Panc1 (cell line): ENCODE results near the gene PLEKHO2. TPM values are rescaled to one million over a fixed set of nuclear protein-coding genes. Genes with fewer than 3 reads are reported as not detected.

Experiments
- ATAC-seq: fragments of 200-7000 bp; cut with Tn5 transposase; 2 replicates; pipeline ENCODE4 v1.9.1; 2020; ENCODE audit warnings: mild to moderate bottlenecking, moderate library complexity
- BruUV-seq: library from RNA; stranded (reverse); fragments of 400-500 nt; replicated peaks from 2 replicates; lab custom pipeline; 2021; lab: Mats Ljungman, UMichigan
- CTCF ChIA-PET: fragments of 300-600 bp; sonication (Branson Sonifier 250); formaldehyde crosslinking; loops from one replicate; lab custom pipeline; 2022; ENCODE audit warnings: antibody characterized with exemption; lab: Charles Lee
- POLR2A ChIA-PET: fragments of 300-600 bp; sonication (Branson Sonifier 250); formaldehyde crosslinking; loops from one replicate; lab custom pipeline; 2022; ENCODE audit warnings: antibody characterized with exemption; lab: Charles Lee
- DNase-seq: peaks from one replicate; pipeline ENCODE4 v3.0.0-alpha.2; 2010; ENCODE audit warnings: low read depth, low spot score
- H3K27ac ChIP-seq: 2 replicates; pipeline ENCODE4 v1.5.1; 2011; ENCODE audit warnings: mild to moderate bottlenecking, low read length, inconsistent platforms
- H3K27me3 ChIP-seq: fragments of 200-500 bp; sonication (Bioruptor generic); 2 replicates; pipeline ENCODE4 v1.6.0; 2014; ENCODE audit warnings: low read length, inconsistent platforms; ENCODE audit not compliant: control insufficient read depth, insufficient read depth
- H3K36me3 ChIP-seq: fragments of 200-500 bp; sonication (Bioruptor generic); 2 replicates; pipeline ENCODE4 v1.5.1; 2014; ENCODE audit warnings: inconsistent platforms, mild to moderate bottlenecking, low read length, moderate library complexity; ENCODE audit not compliant: control insufficient read depth, insufficient read depth
- H3K4me1 ChIP-seq: 2 replicates; pipeline ENCODE4 v1.5.1; 2011; ENCODE audit warnings: inconsistent platforms, mild to moderate bottlenecking, low read length, moderate library complexity; ENCODE audit not compliant: control insufficient read depth, insufficient read depth
- H3K4me3 ChIP-seq, 2 experiments: 2 replicates each; pipeline ENCODE4 v1.5.1; 2011 to 2012; ENCODE audit warnings: low read depth in 2 of 2, low read length in 2 of 2, mild to moderate bottlenecking in 2 of 2, inconsistent platforms in 1 of 2, moderate library complexity in 1 of 2
- H3K9me3 ChIP-seq: fragments of 200-500 bp; sonication (Bioruptor generic); 2 replicates; pipeline ENCODE4 v1.5.1; 2014; ENCODE audit warnings: low read depth, mild to moderate bottlenecking, inconsistent platforms, low read length, moderate library complexity; ENCODE audit not compliant: control insufficient read depth, insufficient read depth
- POLR2AphosphoS5 ChIP-seq: IDR thresholded peaks from 2 replicates; pipeline ENCODE4 v1.6.1; 2012; ENCODE audit warnings: mild to moderate bottlenecking, low read depth, low read length, moderate library complexity
- SIN3A ChIP-seq: IDR thresholded peaks from 2 replicates; pipeline ENCODE4 v1.6.1; 2012; ENCODE audit warnings: low read depth, mild to moderate bottlenecking, low read length, moderate library complexity, borderline replicate concordance; ENCODE audit not compliant: insufficient read depth
- TCF7L2 ChIP-seq: IDR thresholded peaks from 2 replicates; pipeline ENCODE4 v1.6.1; 2011; ENCODE audit warnings: mild to moderate bottlenecking, low read depth, low read length, inconsistent platforms
- in situ Hi-C: cut with HindIII; loops from 2 replicates; pipeline ENCODE4 v1.10.0; 2016; ENCODE audit warnings: low sequenced_read_pairs, low pct_unique_long_range_greater_than_20kb
- intact Hi-C: fragments of 100-400 bp; cut with micrococcal nuclease; formaldehyde crosslinking; loops from one replicate; pipeline ENCODE4 v1.10.0; 2022; ENCODE audit not compliant: unreplicated experiment
- total RNA-seq: library from RNA; stranded (reverse); gene quantifications from one replicate; pipeline ENCODE4 v1.2.1, GENCODE V29; 2021; ENCODE audit not compliant: unreplicated experiment
- TF ChIP-seq, protein P1 (sequence below): fragments of 450-650 bp; IDR thresholded peaks from 2 replicates; pipeline ENCODE4 v1.5.1; 2017; ENCODE audit warnings: mild to moderate bottlenecking
- TF ChIP-seq, protein P2 (sequence below), 2 experiments: IDR thresholded peaks; 2 replicates each; pipeline ENCODE4 v1.6.1; 2011 to 2012; ENCODE audit warnings: low read depth in 2 of 2, control low read depth in 1 of 2, low read length in 1 of 2, mild to moderate bottlenecking in 1 of 2, moderate library complexity in 1 of 2; ENCODE audit not compliant: insufficient read depth in 1 of 2

PLEKHO2 gene
- total RNA-seq, 1 experiment from 2014 or later = 11.1 TPM

GRCh38 chr15:64837502-64837901, 4.2 kb upstream of the PLEKHO2 start:
- Histone ChIP-seq H3K27me3 (no peaks in the 10 kb centered on the region), H3K27ac (no peak overlapping the region), H3K9me3 (no peaks in the 10 kb centered on the region), H3K36me3 (no peaks in the 10 kb centered on the region), H3K4me1 (peaks cover 12% of the 10 kb centered on the region), H3K4me3 (no peak overlapping the region)
- no peak for DNase-seq
- POLR2A ChIA-PET = interaction anchor here (0.6 to 0.7 kb wide), 2 partner anchors 26 to 69 kb away, joined by 3 to 9 read pairs; no protein-coding TSS in a partner anchor
- CTCF ChIA-PET = interaction anchor here (0.6 kb wide), 3 partner anchors 47 to 326 kb away, joined by 4 to 10 read pairs (median 5); no protein-coding TSS in a partner anchor
- BruUV-seq = no TSS peak
- ATAC-seq = no peak
- intact Hi-C loops (no loop called here), in situ Hi-C loops (no loop called here)
- TF ChIP-seq, protein P1, sequence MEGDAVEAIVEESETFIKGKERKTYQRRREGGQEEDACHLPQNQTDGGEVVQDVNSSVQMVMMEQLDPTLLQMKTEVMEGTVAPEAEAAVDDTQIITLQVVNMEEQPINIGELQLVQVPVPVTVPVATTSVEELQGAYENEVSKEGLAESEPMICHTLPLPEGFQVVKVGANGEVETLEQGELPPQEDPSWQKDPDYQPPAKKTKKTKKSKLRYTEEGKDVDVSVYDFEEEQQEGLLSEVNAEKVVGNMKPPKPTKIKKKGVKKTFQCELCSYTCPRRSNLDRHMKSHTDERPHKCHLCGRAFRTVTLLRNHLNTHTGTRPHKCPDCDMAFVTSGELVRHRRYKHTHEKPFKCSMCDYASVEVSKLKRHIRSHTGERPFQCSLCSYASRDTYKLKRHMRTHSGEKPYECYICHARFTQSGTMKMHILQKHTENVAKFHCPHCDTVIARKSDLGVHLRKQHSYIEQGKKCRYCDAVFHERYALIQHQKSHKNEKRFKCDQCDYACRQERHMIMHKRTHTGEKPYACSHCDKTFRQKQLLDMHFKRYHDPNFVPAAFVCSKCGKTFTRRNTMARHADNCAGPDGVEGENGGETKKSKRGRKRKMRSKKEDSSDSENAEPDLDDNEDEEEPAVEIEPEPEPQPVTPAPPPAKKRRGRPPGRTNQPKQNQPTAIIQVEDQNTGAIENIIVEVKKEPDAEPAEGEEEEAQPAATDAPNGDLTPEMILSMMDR = no peak
- no peak for TF ChIP-seq TCF7L2
- no peak for TF ChIP-seq POLR2AphosphoS5
- no peak for TF ChIP-seq SIN3A
- TF ChIP-seq, protein P2, sequence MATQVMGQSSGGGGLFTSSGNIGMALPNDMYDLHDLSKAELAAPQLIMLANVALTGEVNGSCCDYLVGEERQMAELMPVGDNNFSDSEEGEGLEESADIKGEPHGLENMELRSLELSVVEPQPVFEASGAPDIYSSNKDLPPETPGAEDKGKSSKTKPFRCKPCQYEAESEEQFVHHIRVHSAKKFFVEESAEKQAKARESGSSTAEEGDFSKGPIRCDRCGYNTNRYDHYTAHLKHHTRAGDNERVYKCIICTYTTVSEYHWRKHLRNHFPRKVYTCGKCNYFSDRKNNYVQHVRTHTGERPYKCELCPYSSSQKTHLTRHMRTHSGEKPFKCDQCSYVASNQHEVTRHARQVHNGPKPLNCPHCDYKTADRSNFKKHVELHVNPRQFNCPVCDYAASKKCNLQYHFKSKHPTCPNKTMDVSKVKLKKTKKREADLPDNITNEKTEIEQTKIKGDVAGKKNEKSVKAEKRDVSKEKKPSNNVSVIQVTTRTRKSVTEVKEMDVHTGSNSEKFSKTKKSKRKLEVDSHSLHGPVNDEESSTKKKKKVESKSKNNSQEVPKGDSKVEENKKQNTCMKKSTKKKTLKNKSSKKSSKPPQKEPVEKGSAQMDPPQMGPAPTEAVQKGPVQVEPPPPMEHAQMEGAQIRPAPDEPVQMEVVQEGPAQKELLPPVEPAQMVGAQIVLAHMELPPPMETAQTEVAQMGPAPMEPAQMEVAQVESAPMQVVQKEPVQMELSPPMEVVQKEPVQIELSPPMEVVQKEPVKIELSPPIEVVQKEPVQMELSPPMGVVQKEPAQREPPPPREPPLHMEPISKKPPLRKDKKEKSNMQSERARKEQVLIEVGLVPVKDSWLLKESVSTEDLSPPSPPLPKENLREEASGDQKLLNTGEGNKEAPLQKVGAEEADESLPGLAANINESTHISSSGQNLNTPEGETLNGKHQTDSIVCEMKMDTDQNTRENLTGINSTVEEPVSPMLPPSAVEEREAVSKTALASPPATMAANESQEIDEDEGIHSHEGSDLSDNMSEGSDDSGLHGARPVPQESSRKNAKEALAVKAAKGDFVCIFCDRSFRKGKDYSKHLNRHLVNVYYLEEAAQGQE (IDR thresholded peaks at IDR 0.05; ENCODE audit: insufficient read depth in 1 of 2, low read depth in 2 of 2, low read length in 1 of 2) = no peak

- Histone ChIP-seq H3K27ac (peak overlapping the region; percentile 86), H3K4me1 (peaks cover 10% of the 10 kb centered on the region), H3K4me3 (peak overlapping the region; percentile 51 to 88), H3K36me3 (no peaks in the 10 kb centered on the region), H3K9me3 (no peaks in the 10 kb centered on the region), H3K27me3 (no peaks in the 10 kb centered on the region)
- CTCF ChIA-PET = no interaction called here
- TF ChIP-seq SIN3A = no peak
- TF ChIP-seq, protein P1 = no peak
- TF ChIP-seq, protein P2 (IDR thresholded peaks at IDR 0.05; ENCODE audit: insufficient read depth in 1 of 2, low read depth in 2 of 2, low read length in 1 of 2) = no peak
- no peak for TF ChIP-seq TCF7L2
- no peak for TF ChIP-seq POLR2AphosphoS5
- POLR2A ChIA-PET = interaction anchor here (0.6 to 1.1 kb wide), 3 partner anchors 91 to 189 kb away, joined by 4 to 20 read pairs (median 7); no protein-coding TSS in a partner anchor
- ATAC-seq = no peak
- DNase-seq = no peak
- BruUV-seq = no TSS peak
- in situ Hi-C loops (no loop called here), intact Hi-C loops (no loop called here)
Observed at GRCh38 chr15:64841060-64841343, 713 bp upstream of the PLEKHO2 start.
